IPS-18a (cell line): ENCODE measurements around the gene HMGXB3.
"Not testable (repeated sequence)": the region's sequence is repeated elsewhere in the genome, so short reads cannot be mapped to it uniquely, and the experiment has no call there.

Experiments used
- H3K27ac ChIP-seq: one replicate; pipeline ENCODE4 v1.5.1; 2013; ENCODE audit warnings: low read length
- H3K27me3 ChIP-seq: one replicate; pipeline ENCODE4 v1.6.1; 2013; ENCODE audit warnings: mild to moderate bottlenecking, low read length; ENCODE audit not compliant: control insufficient read depth, insufficient read depth
- H3K36me3 ChIP-seq: one replicate; pipeline ENCODE4 v1.6.1; 2013; ENCODE audit warnings: low read depth, low read length; ENCODE audit not compliant: control insufficient read depth
- H3K4me1 ChIP-seq: one replicate; pipeline ENCODE4 v1.6.1; 2013; ENCODE audit warnings: low read depth, low read length; ENCODE audit not compliant: control insufficient read depth
- H3K4me3 ChIP-seq: one replicate; pipeline ENCODE4 v1.5.1; 2013; ENCODE audit warnings: low read length
- H3K9ac ChIP-seq: one replicate; pipeline ENCODE4 v1.6.1; 2013; ENCODE audit warnings: mild to moderate bottlenecking, low read length, moderate library complexity
- H3K9me3 ChIP-seq: one replicate; pipeline ENCODE4 v1.6.1; 2013; ENCODE audit warnings: low read depth, low read length; ENCODE audit not compliant: control insufficient read depth

HMGXB3 gene

DNA sequence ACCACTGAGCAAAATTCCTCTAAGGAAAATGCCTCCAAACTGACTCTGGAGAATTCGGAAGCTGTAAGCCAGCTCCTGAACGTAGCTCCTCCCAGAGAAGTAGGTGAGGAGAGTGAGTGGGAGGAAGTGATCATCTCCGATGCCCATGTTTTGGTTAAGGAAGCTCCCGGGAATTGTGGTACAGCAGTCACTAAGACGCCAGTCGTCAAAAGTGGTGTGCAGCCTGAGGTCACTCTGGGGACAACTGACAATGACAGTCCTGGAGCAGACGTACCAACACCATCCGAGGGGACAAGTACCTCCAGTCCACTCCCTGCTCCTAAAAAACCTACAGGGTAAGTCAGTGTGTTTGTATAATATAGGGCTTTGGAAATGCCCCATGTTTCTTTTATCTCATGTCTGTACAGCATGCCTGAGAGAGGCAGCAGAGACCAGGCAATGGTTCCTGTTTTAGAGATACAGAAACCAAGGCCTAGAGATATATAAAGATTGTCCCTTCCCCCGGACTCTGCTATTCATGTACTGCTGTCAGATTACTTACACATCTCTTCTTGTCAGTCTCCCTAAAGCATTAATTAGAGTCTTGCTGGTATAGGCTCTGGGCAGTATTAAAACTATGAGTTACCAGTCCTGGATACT, 23.9 kb downstream of the HMGXB3 start:
- no peak overlapping the region for H3K27ac ChIP-seq
- H3K27me3 ChIP-seq: no peaks in the 10 kb centered on the region
- H3K4me3 ChIP-seq: no peak overlapping the region
- H3K4me1 ChIP-seq: peaks cover 2% of the 10 kb centered on the region
- H3K36me3 ChIP-seq: peaks cover 68% of the 10 kb centered on the region
- H3K9ac ChIP-seq: no peak overlapping the region
- H3K9me3 ChIP-seq: no peaks in the 10 kb centered on the region

GRCh38 chr5:150026682-150027172, 26.2 kb downstream of the HMGXB3 start:
- Histone ChIP-seq H3K9ac (no peak overlapping the region), H3K27me3 (no peaks in the 10 kb centered on the region), H3K4me1 (peaks cover 2% of the 10 kb centered on the region), H3K27ac (no peak overlapping the region), H3K9me3 (no peaks in the 10 kb centered on the region), H3K36me3 (peaks cover 72% of the 10 kb centered on the region), H3K4me3 (no peak overlapping the region)

GRCh38 chr5:150028047-150028446, 27.5 kb downstream of the HMGXB3 start:
- H3K27ac ChIP-seq, H3K9me3 ChIP-seq, H3K4me3 ChIP-seq, H3K9ac ChIP-seq, H3K27me3 ChIP-seq, H3K4me1 ChIP-seq: not testable (repeated sequence)
- peaks cover 76% of the 10 kb centered on the region for H3K36me3 ChIP-seq

DNA sequence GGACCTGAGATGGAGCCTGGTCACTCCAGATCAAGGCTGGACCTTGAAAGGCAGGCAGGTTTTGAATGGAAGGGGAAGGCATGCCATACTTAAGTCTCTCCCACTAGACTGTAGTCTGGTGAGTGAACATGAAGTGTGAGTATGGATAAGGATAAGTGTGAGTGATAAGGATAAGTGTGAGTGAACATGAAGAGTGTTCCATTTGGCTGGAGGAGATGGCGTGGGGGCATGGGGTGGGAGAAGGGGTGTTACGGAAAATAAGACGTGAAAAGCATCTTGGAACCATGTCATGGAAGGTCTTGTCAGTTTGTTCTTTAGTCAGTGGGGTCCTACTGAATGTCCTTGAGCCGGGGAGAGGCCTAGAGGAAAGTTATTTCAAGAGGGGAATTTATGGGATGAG, 32.8 kb downstream of the HMGXB3 start:
- Histone ChIP-seq H3K9me3 (no peaks in the 10 kb centered on the region), H3K4me1 (no peaks in the 10 kb centered on the region), H3K27ac (no peak overlapping the region), H3K27me3 (no peaks in the 10 kb centered on the region), H3K4me3 (no peak overlapping the region), H3K36me3 (peaks cover 93% of the 10 kb centered on the region), H3K9ac (no peak overlapping the region)

- Histone ChIP-seq H3K27ac (no peak overlapping the region), H3K9ac (no peak overlapping the region), H3K27me3 (no peaks in the 10 kb centered on the region), H3K36me3 (peaks cover 95% of the 10 kb centered on the region), H3K4me1 (no peaks in the 10 kb centered on the region), H3K4me3 (no peak overlapping the region), H3K9me3 (no peaks in the 10 kb centered on the region)
Observed at GRCh38 chr5:150034662-150035061, 34.1 kb downstream of the HMGXB3 start.

DNA sequence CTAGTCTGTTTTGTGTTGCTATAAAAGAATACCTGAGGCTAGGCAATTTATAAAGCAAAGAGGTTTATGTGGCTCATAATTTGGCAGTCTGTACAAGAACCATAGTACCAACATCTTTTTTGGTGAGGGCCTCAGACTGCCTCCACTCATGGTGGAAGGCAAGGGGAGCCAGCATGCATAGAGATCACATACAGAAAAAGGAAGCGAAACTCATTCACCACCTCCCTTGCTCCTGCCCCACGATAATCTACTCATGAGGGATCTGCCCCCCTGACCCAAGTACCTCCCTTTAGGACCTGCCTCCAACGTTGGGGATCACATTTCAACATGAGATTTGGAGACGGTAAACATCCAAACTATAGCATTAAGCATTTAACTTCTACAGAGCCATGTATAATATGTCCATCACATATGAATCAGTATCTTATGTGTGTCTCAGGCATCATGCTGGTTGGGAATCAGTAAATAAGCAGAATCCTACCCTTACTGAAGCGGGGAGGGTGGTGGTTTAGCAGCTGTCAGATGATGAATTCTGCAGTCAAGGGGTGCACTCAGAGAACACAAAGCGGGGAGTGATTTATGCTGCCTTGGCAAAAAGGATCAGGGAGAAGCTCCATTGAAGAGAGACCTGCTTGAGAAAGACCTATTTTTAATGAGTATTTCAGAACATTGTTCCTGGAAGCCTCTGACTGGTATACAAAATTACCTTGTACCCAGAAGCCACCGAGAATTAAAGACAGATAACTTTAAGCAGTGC, 34.8 kb downstream of the HMGXB3 start:
- Histone ChIP-seq H3K9me3 (no peaks in the 10 kb centered on the region), H3K36me3 (peaks cover 94% of the 10 kb centered on the region), H3K4me3 (no peak overlapping the region), H3K27me3 (no peaks in the 10 kb centered on the region), H3K27ac (no peak overlapping the region), H3K4me1 (no peaks in the 10 kb centered on the region), H3K9ac (no peak overlapping the region)

GRCh38 chr5:150036513-150036912, 36.0 kb downstream of the HMGXB3 start:
- H3K9me3 ChIP-seq: no peaks in the 10 kb centered on the region
- no peak overlapping the region for H3K9ac ChIP-seq
- H3K4me3 ChIP-seq: no peak overlapping the region
- H3K27me3 ChIP-seq: no peaks in the 10 kb centered on the region
- H3K27ac ChIP-seq: no peak overlapping the region
- H3K4me1 ChIP-seq: no peaks in the 10 kb centered on the region
- H3K36me3 ChIP-seq: peaks cover 92% of the 10 kb centered on the region

GRCh38 chr5:150038547-150038946, 38.0 kb downstream of the HMGXB3 start:
- no peaks in the 10 kb centered on the region for H3K9me3 ChIP-seq
- no peak overlapping the region for H3K4me3 ChIP-seq
- no peaks in the 10 kb centered on the region for H3K27me3 ChIP-seq
- H3K36me3 ChIP-seq: peaks cover 92% of the 10 kb centered on the region
- H3K27ac ChIP-seq: no peak overlapping the region
- no peak overlapping the region for H3K9ac ChIP-seq
- H3K4me1 ChIP-seq: no peaks in the 10 kb centered on the region

DNA sequence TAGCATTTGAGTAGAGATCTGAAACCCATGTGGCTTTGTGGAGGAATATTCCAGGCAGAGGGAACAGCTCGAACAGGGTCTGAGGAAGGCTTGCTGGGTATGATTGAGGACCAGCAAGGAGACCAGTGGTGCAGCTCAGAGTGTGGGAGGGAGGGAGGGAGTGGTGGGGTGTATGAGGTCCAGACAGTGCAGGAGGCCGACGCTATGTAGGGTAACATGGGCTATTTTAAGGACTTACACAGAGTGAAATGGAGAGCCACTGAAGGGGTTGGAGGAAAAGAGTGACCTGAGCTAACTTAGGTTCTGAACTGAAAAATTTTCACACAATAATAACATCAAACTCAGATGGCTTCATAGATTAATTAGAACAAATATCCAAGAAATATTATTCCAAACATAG, 41.9 kb downstream of the HMGXB3 start:
- no peaks in the 10 kb centered on the region for H3K4me1 ChIP-seq
- no peaks in the 10 kb centered on the region for H3K27me3 ChIP-seq
- no peak overlapping the region for H3K9ac ChIP-seq
- H3K9me3 ChIP-seq: no peaks in the 10 kb centered on the region
- H3K27ac ChIP-seq: no peak overlapping the region
- peaks cover 80% of the 10 kb centered on the region for H3K36me3 ChIP-seq
- no peak overlapping the region for H3K4me3 ChIP-seq

GRCh38 chr5:150043657-150044328, 43.3 kb downstream of the HMGXB3 start:
- no peak overlapping the region for H3K9ac ChIP-seq
- H3K9me3 ChIP-seq: no peaks in the 10 kb centered on the region
- no peaks in the 10 kb centered on the region for H3K27me3 ChIP-seq
- H3K4me3 ChIP-seq: no peak overlapping the region
- H3K4me1 ChIP-seq: no peaks in the 10 kb centered on the region
- H3K27ac ChIP-seq: no peak overlapping the region
- H3K36me3 ChIP-seq: peaks cover 80% of the 10 kb centered on the region

DNA sequence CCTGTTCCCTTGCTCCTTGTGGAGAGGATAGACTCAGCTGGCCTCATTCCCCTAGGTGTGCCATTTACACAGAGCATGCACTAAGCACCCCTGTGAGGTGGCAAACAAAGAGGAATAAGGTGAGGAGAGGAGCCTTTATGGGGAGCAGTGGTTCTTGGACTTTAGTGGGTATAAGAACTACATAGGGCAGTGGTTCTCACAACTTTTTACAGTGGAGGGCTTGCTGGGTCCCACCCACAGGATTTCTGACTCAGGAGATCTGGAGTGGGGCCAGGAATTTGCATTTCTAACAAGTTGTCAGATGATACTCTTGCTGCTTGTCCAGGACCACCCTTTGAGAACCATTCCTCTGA, 43.8 kb downstream of the HMGXB3 start:
- no peaks in the 10 kb centered on the region for H3K27me3 ChIP-seq
- no peak overlapping the region for H3K27ac ChIP-seq
- H3K4me1 ChIP-seq: no peaks in the 10 kb centered on the region
- no peaks in the 10 kb centered on the region for H3K9me3 ChIP-seq
- peaks cover 82% of the 10 kb centered on the region for H3K36me3 ChIP-seq
- H3K4me3 ChIP-seq: no peak overlapping the region
- H3K9ac ChIP-seq: no peak overlapping the region
